Measurements from ENCODE around the gene C16orf54.

Gene C16orf54

DNA sequence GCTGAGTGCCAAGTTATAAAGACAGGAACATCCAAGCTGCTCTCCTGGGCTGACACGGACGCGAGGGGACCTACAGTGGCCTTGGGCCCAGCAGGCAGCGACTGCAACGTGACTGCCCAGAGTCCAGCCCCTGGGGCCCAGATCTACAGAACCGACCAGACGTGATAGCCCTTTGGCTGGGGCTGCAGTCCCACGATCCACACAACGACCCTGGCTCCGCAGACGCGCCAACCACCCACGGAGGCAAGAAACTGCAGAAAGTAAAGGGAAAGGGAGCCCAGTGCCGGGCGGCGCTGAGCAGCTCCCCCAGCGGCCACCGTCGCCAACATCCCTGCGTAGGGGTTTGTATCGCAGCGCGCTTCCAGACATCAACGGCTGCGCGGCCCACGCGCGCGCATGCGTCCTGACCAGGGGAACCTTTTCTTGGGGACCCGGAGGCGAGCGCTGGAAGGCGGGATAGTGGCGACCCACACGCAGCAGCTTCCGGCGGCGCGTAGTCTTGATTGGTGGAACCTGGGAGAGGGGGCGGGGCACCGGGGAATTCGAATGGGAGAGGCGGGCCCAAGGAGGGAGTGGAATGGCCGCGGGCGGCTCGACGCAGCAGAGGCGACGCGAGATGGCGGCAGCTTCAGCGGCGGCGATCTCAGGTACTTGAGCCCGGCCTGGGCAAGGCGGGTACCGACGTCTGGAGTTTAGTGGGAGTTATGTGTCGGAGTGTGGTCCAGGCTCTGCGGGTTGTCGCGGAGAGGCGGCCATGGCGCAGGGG, 44.6 kb upstream of the C16orf54 start, which contains the start of gene KIF22 (continued):
- TF ChIP-seq, protein P1, sequence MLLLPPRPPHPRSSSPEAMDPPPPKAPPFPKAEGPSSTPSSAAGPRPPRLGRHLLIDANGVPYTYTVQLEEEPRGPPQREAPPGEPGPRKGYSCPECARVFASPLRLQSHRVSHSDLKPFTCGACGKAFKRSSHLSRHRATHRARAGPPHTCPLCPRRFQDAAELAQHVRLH (tag by site-specific recombination; IDR thresholded peaks at IDR 0.05), result peak; percentile 32
- TF ChIP-seq, protein P2, sequence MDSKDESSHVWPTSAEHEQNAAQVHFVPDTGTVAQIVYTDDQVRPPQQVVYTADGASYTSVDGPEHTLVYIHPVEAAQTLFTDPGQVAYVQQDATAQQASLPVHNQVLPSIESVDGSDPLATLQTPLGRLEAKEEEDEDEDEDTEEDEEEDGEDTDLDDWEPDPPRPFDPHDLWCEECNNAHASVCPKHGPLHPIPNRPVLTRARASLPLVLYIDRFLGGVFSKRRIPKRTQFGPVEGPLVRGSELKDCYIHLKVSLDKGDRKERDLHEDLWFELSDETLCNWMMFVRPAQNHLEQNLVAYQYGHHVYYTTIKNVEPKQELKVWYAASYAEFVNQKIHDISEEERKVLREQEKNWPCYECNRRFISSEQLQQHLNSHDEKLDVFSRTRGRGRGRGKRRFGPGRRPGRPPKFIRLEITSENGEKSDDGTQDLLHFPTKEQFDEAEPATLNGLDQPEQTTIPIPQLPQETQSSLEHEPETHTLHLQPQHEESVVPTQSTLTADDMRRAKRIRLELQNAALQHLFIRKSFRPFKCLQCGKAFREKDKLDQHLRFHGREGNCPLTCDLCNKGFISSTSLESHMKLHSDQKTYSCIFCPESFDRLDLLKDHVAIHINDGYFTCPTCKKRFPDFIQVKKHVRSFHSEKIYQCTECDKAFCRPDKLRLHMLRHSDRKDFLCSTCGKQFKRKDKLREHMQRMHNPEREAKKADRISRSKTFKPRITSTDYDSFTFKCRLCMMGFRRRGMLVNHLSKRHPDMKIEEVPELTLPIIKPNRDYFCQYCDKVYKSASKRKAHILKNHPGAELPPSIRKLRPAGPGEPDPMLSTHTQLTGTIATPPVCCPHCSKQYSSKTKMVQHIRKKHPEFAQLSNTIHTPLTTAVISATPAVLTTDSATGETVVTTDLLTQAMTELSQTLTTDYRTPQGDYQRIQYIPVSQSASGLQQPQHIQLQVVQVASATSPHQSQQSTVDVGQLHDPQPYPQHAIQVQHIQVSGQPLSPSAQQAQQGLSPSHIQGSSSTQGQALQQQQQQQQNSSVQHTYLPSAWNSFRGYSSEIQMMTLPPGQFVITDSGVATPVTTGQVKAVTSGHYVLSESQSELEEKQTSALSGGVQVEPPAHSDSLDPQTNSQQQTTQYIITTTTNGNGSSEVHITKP (tag by site-specific recombination; IDR thresholded peaks at IDR 0.05), result peak; percentile 53; the same call in 1 of the 2 replicates
- TF ChIP-seq ZNF335 (tag by site-specific recombination; conservative IDR thresholded peaks at IDR 0.05) (peak; percentile 61), IKZF3 (tag by site-specific recombination; IDR thresholded peaks at IDR 0.05) (no peak), ZNF394 (tag by site-specific recombination; IDR thresholded peaks at IDR 0.05; ENCODE audit: borderline replicate concordance) (no peak; the same call in 1 of the 2 replicates), SP7 (tag by site-specific recombination; IDR thresholded peaks at IDR 0.05) (peak; percentile 79), GLI4 (tag by site-specific recombination; IDR thresholded peaks at IDR 0.05) (peak; percentile 85), EGR2 (tag by site-specific recombination; IDR thresholded peaks at IDR 0.05; ENCODE audit: low read depth) (peak; percentile 93), KLF1 (tag by site-specific recombination; IDR thresholded peaks at IDR 0.05) (peak; percentile 54), SP3 (tag by site-specific recombination; IDR thresholded peaks at IDR 0.05) (peak; percentile 95), ZNF292 (tag by site-specific recombination; IDR thresholded peaks at IDR 0.05; ENCODE audit: borderline replicate concordance, low read depth) (no peak), KLF7 (tag by site-specific recombination; IDR thresholded peaks at IDR 0.05; ENCODE audit: borderline replicate concordance) (no peak), ZNF311 (tag by site-specific recombination; IDR thresholded peaks at IDR 0.05; ENCODE audit: borderline replicate concordance) (no peak), ZFP69B (tag by site-specific recombination; IDR thresholded peaks at IDR 0.05) (no peak; the same call in 1 of the 2 replicates), ZBTB20 (tag by site-specific recombination; IDR thresholded peaks at IDR 0.05) (0 out of 2 replicates have a peak, but pooled peaks have one; percentile 44), KLF10 (tag by site-specific recombination; IDR thresholded peaks at IDR 0.05) (peak; percentile 58), ZIC2 (tag by site-specific recombination; IDR thresholded peaks at IDR 0.05) (peak; percentile 40; the same call in 1 of the 2 replicates)
- TF ChIP-seq, protein P3, sequence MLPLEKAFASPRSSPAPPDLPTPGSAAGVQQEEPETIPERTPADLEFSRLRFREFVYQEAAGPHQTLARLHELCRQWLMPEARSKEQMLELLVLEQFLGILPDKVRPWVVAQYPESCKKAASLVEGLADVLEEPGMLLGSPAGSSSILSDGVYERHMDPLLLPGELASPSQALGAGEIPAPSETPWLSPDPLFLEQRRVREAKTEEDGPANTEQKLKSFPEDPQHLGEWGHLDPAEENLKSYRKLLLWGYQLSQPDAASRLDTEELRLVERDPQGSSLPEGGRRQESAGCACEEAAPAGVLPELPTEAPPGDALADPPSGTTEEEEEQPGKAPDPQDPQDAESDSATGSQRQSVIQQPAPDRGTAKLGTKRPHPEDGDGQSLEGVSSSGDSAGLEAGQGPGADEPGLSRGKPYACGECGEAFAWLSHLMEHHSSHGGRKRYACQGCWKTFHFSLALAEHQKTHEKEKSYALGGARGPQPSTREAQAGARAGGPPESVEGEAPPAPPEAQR (tag by site-specific recombination; IDR thresholded peaks at IDR 0.05), result no peak
- TF ChIP-seq, protein P4, sequence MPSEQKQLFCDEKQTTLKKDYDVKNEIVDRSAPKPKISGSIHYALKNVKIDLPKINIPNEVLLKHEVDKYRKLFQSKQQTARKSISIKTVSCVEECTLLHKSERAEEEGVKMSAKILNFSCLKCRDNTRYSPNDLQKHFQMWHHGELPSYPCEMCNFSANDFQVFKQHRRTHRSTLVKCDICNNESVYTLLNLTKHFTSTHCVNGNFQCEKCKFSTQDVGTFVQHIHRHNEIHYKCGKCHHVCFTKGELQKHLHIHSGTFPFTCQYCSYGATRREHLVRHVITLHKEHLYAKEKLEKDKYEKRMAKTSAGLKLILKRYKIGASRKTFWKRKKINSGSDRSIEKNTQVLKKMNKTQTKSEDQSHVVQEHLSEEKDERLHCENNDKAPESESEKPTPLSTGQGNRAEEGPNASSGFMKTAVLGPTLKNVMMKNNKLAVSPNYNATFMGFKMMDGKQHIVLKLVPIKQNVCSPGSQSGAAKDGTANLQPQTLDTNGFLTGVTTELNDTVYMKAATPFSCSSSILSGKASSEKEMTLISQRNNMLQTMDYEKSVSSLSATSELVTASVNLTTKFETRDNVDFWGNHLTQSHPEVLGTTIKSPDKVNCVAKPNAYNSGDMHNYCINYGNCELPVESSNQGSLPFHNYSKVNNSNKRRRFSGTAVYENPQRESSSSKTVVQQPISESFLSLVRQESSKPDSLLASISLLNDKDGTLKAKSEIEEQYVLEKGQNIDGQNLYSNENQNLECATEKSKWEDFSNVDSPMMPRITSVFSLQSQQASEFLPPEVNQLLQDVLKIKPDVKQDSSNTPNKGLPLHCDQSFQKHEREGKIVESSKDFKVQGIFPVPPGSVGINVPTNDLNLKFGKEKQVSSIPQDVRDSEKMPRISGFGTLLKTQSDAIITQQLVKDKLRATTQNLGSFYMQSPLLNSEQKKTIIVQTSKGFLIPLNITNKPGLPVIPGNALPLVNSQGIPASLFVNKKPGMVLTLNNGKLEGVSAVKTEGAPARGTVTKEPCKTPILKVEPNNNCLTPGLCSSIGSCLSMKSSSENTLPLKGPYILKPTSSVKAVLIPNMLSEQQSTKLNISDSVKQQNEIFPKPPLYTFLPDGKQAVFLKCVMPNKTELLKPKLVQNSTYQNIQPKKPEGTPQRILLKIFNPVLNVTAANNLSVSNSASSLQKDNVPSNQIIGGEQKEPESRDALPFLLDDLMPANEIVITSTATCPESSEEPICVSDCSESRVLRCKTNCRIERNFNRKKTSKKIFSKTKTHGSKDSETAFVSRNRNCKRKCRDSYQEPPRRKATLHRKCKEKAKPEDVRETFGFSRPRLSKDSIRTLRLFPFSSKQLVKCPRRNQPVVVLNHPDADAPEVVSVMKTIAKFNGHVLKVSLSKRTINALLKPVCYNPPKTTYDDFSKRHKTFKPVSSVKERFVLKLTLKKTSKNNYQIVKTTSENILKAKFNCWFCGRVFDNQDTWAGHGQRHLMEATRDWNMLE (tag by site-specific recombination; conservative IDR thresholded peaks at IDR 0.05; ENCODE audit: low read depth), result peak; percentile 41; the same call in 1 of the 2 replicates
- TF ChIP-seq, protein P5, sequence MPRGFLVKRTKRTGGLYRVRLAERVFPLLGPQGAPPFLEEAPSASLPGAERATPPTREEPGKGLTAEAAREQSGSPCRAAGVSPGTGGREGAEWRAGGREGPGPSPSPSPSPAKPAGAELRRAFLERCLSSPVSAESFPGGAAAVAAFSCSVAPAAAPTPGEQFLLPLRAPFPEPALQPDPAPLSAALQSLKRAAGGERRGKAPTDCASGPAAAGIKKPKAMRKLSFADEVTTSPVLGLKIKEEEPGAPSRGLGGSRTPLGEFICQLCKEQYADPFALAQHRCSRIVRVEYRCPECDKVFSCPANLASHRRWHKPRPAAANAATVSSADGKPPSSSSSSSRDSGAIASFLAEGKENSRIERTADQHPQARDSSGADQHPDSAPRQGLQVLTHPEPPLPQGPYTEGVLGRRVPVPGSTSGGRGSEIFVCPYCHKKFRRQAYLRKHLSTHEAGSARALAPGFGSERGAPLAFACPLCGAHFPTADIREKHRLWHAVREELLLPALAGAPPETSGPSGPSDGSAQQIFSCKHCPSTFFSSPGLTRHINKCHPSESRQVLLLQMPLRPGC (tag by site-specific recombination; IDR thresholded peaks at IDR 0.05), result peak; percentile 13; the same call in 1 of the 2 replicates
- TF ChIP-seq, protein P6, sequence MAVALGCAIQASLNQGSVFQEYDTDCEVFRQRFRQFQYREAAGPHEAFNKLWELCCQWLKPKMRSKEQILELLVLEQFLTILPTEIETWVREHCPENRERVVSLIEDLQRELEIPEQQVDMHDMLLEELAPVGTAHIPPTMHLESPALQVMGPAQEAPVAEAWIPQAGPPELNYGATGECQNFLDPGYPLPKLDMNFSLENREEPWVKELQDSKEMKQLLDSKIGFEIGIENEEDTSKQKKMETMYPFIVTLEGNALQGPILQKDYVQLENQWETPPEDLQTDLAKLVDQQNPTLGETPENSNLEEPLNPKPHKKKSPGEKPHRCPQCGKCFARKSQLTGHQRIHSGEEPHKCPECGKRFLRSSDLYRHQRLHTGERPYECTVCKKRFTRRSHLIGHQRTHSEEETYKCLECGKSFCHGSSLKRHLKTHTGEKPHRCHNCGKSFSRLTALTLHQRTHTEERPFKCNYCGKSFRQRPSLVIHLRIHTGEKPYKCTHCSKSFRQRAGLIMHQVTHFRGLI (tag by site-specific recombination; IDR thresholded peaks at IDR 0.05), result no peak
- TF ChIP-seq, protein P7, sequence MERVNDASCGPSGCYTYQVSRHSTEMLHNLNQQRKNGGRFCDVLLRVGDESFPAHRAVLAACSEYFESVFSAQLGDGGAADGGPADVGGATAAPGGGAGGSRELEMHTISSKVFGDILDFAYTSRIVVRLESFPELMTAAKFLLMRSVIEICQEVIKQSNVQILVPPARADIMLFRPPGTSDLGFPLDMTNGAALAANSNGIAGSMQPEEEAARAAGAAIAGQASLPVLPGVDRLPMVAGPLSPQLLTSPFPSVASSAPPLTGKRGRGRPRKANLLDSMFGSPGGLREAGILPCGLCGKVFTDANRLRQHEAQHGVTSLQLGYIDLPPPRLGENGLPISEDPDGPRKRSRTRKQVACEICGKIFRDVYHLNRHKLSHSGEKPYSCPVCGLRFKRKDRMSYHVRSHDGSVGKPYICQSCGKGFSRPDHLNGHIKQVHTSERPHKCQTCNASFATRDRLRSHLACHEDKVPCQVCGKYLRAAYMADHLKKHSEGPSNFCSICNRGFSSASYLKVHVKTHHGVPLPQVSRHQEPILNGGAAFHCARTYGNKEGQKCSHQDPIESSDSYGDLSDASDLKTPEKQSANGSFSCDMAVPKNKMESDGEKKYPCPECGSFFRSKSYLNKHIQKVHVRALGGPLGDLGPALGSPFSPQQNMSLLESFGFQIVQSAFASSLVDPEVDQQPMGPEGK (tag by site-specific recombination; IDR thresholded peaks at IDR 0.05), result peak; percentile 71

Measured in HEK293 (cell line).